ENCODE results near the gene PRRT2.

The PRRT2 gene

DNA sequence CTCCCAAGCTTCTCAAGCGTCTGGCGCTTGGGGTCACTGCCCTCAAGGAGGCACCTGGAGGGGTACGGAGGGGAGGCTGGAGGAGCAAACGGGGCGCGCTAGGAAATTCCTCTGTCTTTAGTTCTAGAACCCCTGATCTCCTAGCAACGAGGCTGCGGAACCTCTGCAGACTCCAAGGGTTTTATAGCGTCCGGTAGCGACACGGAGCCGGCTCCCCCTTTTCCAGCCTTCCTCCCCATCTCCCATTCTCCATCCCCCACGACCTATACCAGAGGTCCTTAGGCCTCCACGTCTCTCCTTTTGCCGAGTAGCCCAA is 51.6 kb downstream of the PRRT2 start:
- no peak for DNase-seq (ENCODE audit: low spot score)
- peak overlapping the region; percentile 82 to 85 for H3K27ac ChIP-seq
- peak overlapping the region; percentile 91 for H3K4me3 ChIP-seq
- TF ChIP-seq CTCF (IDR thresholded peaks at IDR 0.05) = peak; percentile 1

DNA sequence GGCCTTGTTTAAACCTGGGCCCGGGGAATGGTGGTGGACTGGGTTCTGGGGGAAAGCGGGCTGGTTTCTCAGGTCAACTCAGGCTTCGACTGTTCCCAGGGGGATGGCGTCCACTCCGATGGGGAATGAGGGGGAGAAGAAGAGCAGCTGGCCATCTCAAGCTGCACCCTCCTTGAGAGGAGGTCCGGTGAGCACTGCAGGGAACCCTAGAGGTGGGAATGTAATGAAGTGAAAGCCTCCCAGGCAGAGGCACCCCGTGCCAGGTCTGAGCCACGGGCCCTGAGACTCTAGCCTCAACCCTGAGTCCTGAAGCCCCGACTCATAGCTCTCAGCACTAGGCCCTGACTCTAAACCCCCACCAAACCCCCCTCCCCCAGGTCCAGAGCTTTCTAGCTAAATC is 52.2 kb downstream of the PRRT2 start:
- no peak for DNase-seq (ENCODE audit: low spot score)
- H3K4me3 ChIP-seq = no peak overlapping the region
- H3K27ac ChIP-seq = no peak overlapping the region
- no peak for TF ChIP-seq CTCF (IDR thresholded peaks at IDR 0.05)

Measured in coronary artery (tissue), 2 donors.